ES-I3 (cell line): ENCODE measurements around the gene CAMSAP1.

ENCODE experiments used
- H3K36me3 ChIP-seq: 2 replicates; pipeline ENCODE4 v1.6.1; 2013; ENCODE audit warnings: mild to moderate bottlenecking, low read length, control low read depth, moderate library complexity; ENCODE audit not compliant: insufficient read depth
- H3K4me1 ChIP-seq: 2 replicates; pipeline ENCODE4 v1.6.1; 2013; ENCODE audit warnings: mild to moderate bottlenecking, control low read depth, low read length; ENCODE audit not compliant: insufficient read depth
- H3K9ac ChIP-seq: 2 replicates; pipeline ENCODE4 v1.6.1; 2013; ENCODE audit warnings: low read depth, mild to moderate bottlenecking, low read length, moderate library complexity
- H3K9me3 ChIP-seq: 2 replicates; pipeline ENCODE4 v1.6.1; 2013; ENCODE audit warnings: mild to moderate bottlenecking, low read length, moderate library complexity; ENCODE audit not compliant: control insufficient read depth, insufficient read depth

The CAMSAP1 gene

GRCh38 chr9:135929656-135930445 is 22.5 kb upstream of the CAMSAP1 start:
- no peak overlapping the region for H3K9ac ChIP-seq
- no peaks in the 10 kb centered on the region for H3K4me1 ChIP-seq
- H3K36me3 ChIP-seq, result 0 out of 2 replicates have a peak, but pooled peaks cover 4% of the 10 kb centered on the region
- H3K9me3 ChIP-seq, result no peaks in the 10 kb centered on the region

DNA sequence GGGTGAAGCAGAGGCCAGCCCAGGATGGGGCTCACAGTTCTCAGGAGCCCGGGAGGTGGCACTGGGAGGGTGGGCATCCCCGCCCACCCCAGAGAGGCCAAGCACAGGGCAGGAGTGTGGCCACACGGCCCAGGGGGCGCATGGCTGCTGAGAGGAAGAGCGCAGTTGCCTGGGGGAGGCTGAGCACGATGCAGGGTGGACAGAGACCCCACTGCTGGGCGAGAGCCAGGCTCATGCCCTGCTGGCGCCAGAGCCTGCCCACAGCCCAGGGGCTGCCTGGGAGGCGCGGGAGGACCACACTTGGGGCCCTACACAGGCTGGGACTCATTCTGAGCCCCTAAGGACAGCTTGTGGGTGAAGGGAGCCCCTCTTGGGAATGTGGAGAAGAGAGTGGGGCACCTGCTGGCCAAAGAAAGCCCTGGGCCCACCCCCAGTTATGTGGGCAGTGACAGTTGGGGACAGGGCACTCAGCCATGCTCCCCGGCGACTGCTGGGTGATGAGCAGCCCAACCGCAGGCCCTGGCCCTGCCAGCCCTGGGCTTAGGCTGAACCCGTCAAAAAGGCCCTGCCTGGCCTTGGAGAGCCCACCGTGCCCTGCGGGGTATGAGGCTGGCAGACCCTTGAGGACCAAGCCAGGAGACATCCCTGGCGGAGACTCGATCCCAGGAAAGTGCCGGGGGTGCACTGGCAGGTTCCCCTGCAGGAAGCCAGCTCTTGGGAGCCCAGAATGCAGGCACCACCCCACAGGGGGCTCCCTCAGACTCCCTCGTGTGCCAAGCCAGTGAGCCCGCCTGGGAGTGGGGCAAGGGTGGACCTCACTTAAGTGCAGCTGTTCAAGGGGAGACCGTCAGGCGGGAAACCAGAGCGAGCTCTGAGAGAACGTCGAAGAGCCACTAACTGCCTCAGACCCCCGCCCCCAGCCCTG is 21.6 kb upstream of the CAMSAP1 start:
- H3K9ac ChIP-seq, result no peak overlapping the region
- H3K4me1 ChIP-seq, result no peaks in the 10 kb centered on the region
- H3K36me3 ChIP-seq, result 0 out of 2 replicates have a peak, but pooled peaks cover 4% of the 10 kb centered on the region
- H3K9me3 ChIP-seq, result no peaks in the 10 kb centered on the region

GRCh38 chr9:135928074-135928730 is 20.9 kb upstream of the CAMSAP1 start:
- Histone ChIP-seq H3K9ac (no peak overlapping the region), H3K36me3 (0 out of 2 replicates have a peak, but pooled peaks cover 4% of the 10 kb centered on the region), H3K9me3 (no peaks in the 10 kb centered on the region), H3K4me1 (no peaks in the 10 kb centered on the region)

DNA sequence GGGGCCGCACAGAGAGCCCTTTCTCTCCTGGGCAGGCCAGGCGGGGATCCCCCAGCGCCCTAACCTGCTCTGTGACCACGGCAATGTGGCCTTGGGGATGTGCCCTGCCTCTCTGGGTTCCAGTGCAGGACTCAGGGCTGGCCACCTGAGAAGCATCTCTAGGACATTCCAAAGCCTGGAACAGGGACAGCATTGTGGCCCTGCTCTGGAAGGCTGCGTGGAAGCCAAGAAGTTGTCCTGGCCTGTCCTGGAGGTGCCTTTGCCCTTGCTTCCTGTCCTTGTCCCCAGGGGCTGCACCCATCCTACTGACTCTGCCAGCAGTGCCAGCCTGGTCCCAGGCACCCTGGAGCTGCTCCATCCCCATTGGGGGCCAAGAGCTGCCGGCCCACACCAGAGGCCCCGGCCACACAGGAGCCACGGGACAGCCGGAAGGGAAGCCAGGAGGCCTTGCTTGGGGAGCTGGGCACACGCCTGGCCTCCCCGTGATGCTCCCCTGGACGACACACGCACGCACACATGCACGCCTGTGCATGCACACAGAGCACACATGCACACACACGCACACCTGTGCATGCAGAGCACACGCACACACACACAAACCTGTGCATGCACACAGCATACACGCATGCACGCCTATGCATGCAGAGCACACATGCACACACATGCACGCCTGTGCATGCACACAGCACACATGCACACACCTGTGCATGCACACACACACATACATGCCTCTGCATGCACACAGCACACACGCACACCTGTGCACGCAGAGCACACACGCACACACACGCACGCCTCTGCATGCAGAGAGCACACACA is 20.1 kb upstream of the CAMSAP1 start:
- no peak overlapping the region for H3K9ac ChIP-seq
- no peaks in the 10 kb centered on the region for H3K36me3 ChIP-seq
- H3K4me1 ChIP-seq, result no peaks in the 10 kb centered on the region
- H3K9me3 ChIP-seq, result no peaks in the 10 kb centered on the region

DNA sequence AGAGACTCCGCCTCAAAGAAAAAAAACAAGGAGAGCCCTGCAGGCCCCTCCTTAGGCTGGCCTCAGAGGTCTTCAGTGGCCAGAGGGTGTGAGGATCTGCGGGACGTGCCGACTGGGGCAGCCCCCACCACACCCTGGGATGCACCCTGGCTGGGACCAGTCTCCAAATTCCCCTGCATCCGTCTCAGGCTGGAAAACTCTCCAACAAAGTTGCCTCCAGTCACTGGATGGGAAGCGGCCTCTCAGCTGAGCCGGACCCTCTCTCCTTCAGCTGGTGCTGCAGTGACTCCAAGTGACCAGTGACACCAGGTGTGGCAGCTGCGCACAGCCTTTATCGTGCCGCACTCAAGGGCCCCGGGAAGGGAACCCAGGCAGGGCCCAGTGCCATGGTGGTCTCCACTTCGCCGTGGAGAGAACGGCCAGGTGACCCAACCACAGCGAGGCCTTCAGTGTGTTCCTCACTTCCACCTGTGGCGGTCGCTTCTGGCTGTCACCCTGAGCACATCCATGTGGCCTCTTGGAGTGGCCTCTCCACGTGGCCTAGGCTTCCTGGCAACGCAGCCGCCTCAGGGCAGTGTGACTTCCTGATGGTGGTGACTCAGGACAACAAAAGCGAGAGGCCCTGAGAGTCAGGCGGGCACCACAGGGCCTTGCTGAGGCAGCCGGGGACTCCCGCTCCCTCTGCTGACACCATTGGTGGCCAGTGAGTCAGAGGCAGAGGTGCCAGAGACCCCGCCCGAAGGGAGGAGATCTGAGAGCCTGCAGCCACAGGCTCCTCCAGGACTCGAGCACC is 19.3 kb upstream of the CAMSAP1 start:
- H3K9ac ChIP-seq, result no peak overlapping the region

GRCh38 chr9:135925496-135926133 is 18.3 kb upstream of the CAMSAP1 start:
- Histone ChIP-seq H3K36me3 (no peaks in the 10 kb centered on the region), H3K9ac (no peak overlapping the region), H3K9me3 (no peaks in the 10 kb centered on the region), H3K4me1 (no peaks in the 10 kb centered on the region)

More for the DNA sequence above, 19.3 kb upstream of the CAMSAP1 start:
- Histone ChIP-seq H3K9me3 (no peaks in the 10 kb centered on the region), H3K36me3 (no peaks in the 10 kb centered on the region), H3K4me1 (no peaks in the 10 kb centered on the region)

DNA sequence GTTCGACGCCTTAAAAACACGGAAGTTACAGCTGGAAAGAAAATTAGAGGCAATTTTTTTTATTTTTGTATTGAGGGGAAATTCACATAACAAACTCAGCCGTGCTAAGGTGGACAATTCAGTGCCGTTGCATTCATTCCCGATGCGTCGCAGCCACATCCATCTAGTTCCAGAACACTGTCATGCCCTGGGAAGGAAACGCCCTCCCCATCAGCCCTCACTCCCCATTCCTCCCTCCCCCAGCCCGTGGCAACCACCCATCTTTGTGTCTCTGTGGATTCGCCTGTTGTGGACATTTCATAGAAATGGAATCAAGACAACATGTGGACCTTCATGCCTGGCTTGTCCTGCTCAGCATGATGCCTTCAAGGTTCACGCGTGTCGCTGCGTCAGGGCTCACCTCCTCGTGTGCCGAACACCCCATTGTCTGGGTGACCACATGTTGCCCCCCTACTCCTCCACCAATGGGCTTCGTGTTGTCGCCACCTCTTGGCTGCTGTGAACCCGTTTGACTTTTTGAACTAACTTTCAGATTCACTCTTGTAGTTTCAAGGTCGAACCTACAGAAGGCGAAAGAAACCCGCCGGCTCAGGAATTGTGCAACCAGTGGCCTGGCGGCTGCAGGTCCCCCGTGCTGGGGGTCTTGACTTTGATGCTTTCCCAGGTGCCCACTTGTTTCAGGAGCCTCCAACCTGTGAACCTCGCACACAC is 17.4 kb upstream of the CAMSAP1 start:
- Histone ChIP-seq H3K9ac (no peak overlapping the region), H3K4me1 (no peaks in the 10 kb centered on the region), H3K9me3 (no peaks in the 10 kb centered on the region), H3K36me3 (no peaks in the 10 kb centered on the region)

- Histone ChIP-seq H3K36me3 (no peaks in the 10 kb centered on the region; the same call in 1 of the 2 replicates), H3K4me1 (no peaks in the 10 kb centered on the region), H3K9ac (no peak overlapping the region), H3K9me3 (peaks cover 7% of the 10 kb centered on the region)
Observed at GRCh38 chr9:135923508-135923907, 16.2 kb upstream of the CAMSAP1 start.

GRCh38 chr9:135921749-135922310 is 14.5 kb upstream of the CAMSAP1 start:
- Histone ChIP-seq H3K9me3 (peaks cover 17% of the 10 kb centered on the region), H3K9ac (no peak overlapping the region), H3K4me1 (no peaks in the 10 kb centered on the region), H3K36me3 (no peaks in the 10 kb centered on the region; the same call in 1 of the 2 replicates)

- Histone ChIP-seq H3K4me1 (no peaks in the 10 kb centered on the region), H3K9me3 (peaks cover 23% of the 10 kb centered on the region), H3K36me3 (peaks cover 2% of the 10 kb centered on the region; the same call in 1 of the 2 replicates), H3K9ac (no peak overlapping the region)
Observed at GRCh38 chr9:135920973-135921585, 13.7 kb upstream of the CAMSAP1 start.

- no peak overlapping the region for H3K9ac ChIP-seq
- peaks cover 30% of the 10 kb centered on the region for H3K9me3 ChIP-seq
- H3K4me1 ChIP-seq, result no peaks in the 10 kb centered on the region
- H3K36me3 ChIP-seq, result peaks cover 8% of the 10 kb centered on the region; the same call in 1 of the 2 replicates
Observed at GRCh38 chr9:135920256-135920930, 13.0 kb upstream of the CAMSAP1 start.
